Vagina (tissue), 2 donors: ENCODE data around the gene C6orf58.

ENCODE experiments used
- POLR2A ChIP-seq, 2 donors: fragments of 450-650 bp; IDR thresholded peaks; one replicate each; pipeline ENCODE4 v1.6.1; 2017; ENCODE audit warnings: antibody characterized with exemption in 2 of 2, mild to moderate bottlenecking in 2 of 2, moderate library complexity in 2 of 2
- POLR2AphosphoS5 ChIP-seq, 2 donors: sonication (generic); formaldehyde crosslinking; IDR thresholded peaks; one replicate each; pipeline ENCODE4 v1.9.0; 2017; ENCODE audit warnings: antibody characterized with exemption in 2 of 2, mild to moderate bottlenecking in 2 of 2, low read depth in 1 of 2; ENCODE audit not compliant: insufficient read depth in 1 of 2
- TF ChIP-seq, protein P1 (sequence below), 3 experiments: fragments of 450-650 bp in 2 of 3; fragments of 200-600 bp in 1 of 3; sonication (generic) in 1 of 3; IDR thresholded peaks; one replicate each; pipeline ENCODE4 v1.5.1; 2017 to 2019; ENCODE audit warnings: antibody characterized with exemption in 3 of 3, mild to moderate bottlenecking in 2 of 3, moderate library complexity in 2 of 3

DNA sequence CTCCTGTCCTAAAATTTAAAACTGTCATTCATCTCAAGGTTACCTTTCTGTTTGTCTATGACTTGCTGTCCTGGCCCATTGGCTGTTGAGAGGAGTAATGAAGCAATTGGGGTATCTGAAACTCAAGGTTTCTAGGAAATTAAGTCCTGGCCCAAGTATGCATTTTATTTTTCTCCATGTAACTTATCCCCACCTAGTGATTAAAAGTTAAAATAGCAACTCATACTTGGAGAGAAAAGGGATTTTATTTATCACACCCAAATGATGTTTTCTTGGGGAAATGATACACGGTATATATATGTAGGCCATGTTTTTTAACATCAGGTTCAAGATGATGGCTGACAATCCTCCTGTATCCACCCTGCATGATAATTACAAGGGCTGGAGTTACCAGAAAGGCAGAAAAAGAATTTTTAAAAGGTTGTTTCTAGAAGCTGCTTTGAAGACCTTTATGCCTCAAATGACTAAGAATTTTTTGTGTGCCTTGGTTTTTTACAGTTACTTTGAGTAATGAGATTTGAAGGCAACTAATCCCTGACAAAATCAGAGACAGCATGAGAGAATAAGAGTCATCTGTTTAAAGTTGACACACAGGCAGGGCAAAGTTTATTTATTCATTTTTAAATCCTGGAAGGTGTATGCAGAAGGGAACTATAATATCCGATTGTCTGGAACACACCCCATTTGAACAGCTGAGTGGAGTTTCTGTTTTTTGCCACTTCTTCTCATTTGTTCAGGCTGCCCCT, 28.9 kb upstream of the C6orf58 start:
- TF ChIP-seq, protein P1, sequence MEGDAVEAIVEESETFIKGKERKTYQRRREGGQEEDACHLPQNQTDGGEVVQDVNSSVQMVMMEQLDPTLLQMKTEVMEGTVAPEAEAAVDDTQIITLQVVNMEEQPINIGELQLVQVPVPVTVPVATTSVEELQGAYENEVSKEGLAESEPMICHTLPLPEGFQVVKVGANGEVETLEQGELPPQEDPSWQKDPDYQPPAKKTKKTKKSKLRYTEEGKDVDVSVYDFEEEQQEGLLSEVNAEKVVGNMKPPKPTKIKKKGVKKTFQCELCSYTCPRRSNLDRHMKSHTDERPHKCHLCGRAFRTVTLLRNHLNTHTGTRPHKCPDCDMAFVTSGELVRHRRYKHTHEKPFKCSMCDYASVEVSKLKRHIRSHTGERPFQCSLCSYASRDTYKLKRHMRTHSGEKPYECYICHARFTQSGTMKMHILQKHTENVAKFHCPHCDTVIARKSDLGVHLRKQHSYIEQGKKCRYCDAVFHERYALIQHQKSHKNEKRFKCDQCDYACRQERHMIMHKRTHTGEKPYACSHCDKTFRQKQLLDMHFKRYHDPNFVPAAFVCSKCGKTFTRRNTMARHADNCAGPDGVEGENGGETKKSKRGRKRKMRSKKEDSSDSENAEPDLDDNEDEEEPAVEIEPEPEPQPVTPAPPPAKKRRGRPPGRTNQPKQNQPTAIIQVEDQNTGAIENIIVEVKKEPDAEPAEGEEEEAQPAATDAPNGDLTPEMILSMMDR (IDR thresholded peaks at IDR 0.05) = no peak
- TF ChIP-seq POLR2A (IDR thresholded peaks at IDR 0.05) (no peak), POLR2AphosphoS5 (IDR thresholded peaks at IDR 0.05; ENCODE audit: insufficient read depth in 1 of 2, low read depth in 1 of 2) (no peak)
